Kidney epithelial cell (primary cell): ENCODE measurements around the gene XIST. TPM values are rescaled to one million over a fixed set of nuclear protein-coding genes. Genes with fewer than 3 reads are reported as not detected.
"Not testable (repeated sequence)": the region's sequence is repeated elsewhere in the genome, so short reads cannot be mapped to it uniquely, and the experiment has no call there.

Source experiments
- DNase-seq: peaks from one replicate; pipeline ENCODE4 v3.0.0-alpha.2; 2010; ENCODE audit warnings: low read depth
- H3K27me3 ChIP-seq: 2 replicates; pipeline ENCODE4 v1.6.0; 2011; ENCODE audit warnings: low read length; ENCODE audit not compliant: control insufficient read depth, insufficient read depth
- H3K36me3 ChIP-seq: 2 replicates; pipeline ENCODE4 v1.5.1; 2011; ENCODE audit warnings: low read length; ENCODE audit not compliant: control insufficient read depth, insufficient read depth
- H3K4me3 ChIP-seq: 2 replicates; pipeline ENCODE4 v1.5.1; 2011; ENCODE audit warnings: low read depth, mild to moderate bottlenecking, control low read depth, low read length
- total RNA-seq: library from RNA; depleted of rRNA; stranded (reverse); fragments of >200 nt; gene quantifications from 2 replicates; pipeline ENCODE4 v1.2.3, GENCODE V29; 2015
- TF ChIP-seq, protein P1 (sequence below): IDR thresholded peaks from 2 replicates; pipeline ENCODE4 v1.5.1; 2011; ENCODE audit warnings: mild to moderate bottlenecking, moderate library complexity, low read length, control low read depth, inconsistent platforms; ENCODE audit not compliant: insufficient read depth, poor library complexity, severe bottlenecking

Gene XIST
- total RNA-seq, 1 donor from 2014 or later, result not detected

DNA sequence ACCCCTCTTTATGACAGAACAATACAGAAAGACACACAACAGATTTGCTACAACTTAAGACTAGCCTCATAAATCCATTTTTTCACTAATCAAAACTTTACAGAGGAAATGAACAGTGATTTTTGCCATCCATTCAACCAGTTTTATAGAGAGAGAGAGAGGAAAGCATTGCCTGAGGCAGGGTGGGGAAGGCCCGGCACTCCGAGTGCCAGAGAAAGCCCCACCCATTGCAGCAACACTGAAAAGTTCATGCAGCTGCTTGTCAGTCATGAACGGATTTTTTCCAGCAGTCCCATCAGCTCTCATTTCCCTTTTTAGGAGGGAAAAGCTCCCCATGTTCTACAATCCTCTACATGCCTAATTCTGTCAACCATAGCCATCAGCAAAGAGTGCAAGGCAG, 52.6 kb downstream of the XIST start:
- Histone ChIP-seq H3K36me3 (no peaks in the 10 kb centered on the region), H3K4me3 (no peak overlapping the region), H3K27me3 (peaks cover 2% of the 10 kb centered on the region)
- no peak for DNase-seq
- TF ChIP-seq, protein P1, sequence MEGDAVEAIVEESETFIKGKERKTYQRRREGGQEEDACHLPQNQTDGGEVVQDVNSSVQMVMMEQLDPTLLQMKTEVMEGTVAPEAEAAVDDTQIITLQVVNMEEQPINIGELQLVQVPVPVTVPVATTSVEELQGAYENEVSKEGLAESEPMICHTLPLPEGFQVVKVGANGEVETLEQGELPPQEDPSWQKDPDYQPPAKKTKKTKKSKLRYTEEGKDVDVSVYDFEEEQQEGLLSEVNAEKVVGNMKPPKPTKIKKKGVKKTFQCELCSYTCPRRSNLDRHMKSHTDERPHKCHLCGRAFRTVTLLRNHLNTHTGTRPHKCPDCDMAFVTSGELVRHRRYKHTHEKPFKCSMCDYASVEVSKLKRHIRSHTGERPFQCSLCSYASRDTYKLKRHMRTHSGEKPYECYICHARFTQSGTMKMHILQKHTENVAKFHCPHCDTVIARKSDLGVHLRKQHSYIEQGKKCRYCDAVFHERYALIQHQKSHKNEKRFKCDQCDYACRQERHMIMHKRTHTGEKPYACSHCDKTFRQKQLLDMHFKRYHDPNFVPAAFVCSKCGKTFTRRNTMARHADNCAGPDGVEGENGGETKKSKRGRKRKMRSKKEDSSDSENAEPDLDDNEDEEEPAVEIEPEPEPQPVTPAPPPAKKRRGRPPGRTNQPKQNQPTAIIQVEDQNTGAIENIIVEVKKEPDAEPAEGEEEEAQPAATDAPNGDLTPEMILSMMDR, result no peak

DNA sequence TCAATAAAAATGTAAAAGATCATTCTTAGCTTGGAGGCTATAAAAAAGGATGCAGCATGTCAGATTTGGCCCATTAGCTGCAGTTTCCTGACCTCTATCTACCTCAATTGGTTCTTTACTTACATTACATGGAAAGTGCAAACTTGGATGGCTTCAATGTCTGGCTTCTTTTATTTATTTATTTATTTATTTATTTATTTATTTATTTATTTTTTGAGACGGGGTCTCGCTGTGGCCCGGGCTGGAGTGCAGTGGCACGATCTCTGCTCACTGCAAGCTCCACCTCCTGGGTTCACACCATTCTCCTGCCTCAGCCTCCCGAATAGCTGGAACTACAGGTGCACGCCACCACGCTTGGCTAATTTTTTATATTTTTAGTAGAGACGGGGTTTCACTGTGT, 60.0 kb downstream of the XIST start:
- DNase-seq, H3K36me3 ChIP-seq, H3K4me3 ChIP-seq, H3K27me3 ChIP-seq: not testable (repeated sequence)

DNA sequence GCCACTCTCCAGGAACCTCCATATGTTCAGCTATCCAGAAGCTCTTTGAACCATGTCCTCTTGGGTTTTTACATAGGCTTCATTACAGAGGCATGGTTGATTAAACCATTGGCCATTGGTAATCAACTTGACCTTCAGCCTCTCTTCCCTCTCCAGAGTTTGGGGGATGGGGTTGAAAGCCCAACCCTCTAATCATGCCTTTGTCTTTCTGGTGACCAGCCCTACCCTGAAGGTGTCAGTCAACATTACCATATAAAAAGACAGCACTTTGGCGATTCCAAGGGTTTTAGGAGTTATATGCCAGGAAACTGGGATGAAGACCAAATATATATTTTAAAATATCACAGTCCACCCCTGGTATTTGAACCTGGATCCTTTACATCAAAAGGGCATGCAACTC, 67.0 kb downstream of the XIST start:
- H3K36me3 ChIP-seq, result no peaks in the 10 kb centered on the region

More for the DNA sequence above, 67.0 kb downstream of the XIST start:
- no peaks in the 10 kb centered on the region for H3K27me3 ChIP-seq
- TF ChIP-seq, protein P1, result no peak
- no peak for DNase-seq
- no peak overlapping the region for H3K4me3 ChIP-seq
